ENCODE data around the gene TP53BP2. TPM values are rescaled to one million over a fixed set of nuclear protein-coding genes. Genes with fewer than 3 reads are reported as not detected.

The TP53BP2 gene
- total RNA-seq, 4 donors from 2014 or later: 22.2 to 85.1 (median 38.8) TPM

DNA sequence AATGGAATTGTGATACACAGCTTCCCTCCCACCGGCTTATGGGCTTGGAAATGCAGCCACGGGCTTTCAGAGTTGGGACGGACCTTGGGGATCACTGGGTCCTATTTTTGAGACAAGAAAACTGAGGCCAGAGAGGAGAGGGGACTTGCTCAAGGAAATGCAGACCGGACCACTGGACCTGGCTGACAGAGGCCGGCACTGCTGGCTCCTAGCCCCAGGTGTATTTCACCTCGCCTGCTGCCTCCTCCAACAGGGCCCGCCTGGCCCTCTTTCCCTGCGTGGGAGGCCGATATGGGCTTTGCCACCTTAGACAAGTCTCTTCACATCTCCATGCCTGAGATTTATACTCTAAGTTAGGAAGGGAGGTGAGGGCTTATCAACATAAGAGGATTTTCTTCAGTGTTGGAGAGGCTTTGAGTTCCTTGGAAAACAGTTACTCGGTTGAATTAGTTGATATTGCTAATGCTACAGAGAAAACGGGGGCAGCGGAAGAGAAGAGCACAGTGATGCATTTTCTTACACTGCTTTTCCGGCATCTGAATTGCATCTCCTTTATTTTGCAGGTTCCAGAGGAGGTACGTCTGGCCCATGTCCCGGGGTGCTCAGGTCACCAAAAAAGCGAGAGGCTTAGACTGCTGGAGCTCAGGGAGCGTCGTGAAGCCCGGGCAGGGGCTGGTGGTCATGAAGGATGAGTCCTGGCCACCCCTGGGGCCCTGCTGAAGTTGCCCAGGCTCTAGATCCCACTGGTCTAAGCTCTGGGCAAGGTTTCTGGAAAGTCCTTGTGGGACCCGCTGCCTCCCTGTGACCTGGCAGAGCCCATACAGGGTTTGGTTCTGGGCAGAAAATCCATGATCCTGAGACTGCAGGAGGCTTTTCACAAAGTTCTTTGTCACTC is 88.7 kb downstream of the TP53BP2 start:
- in situ Hi-C loops (cut with MboI; ENCODE audit: low sequenced_read_pairs in 4 of 4): loop anchor here in 1 of 4 donors (10.0 kb wide), 1 partner anchor 62 kb away; no protein-coding TSS in a partner anchor
- peaks cover 3 to 100% of the 10 kb centered on the region in 2 donors for H3K36me3 ChIP-seq
- TF ChIP-seq, protein P1, sequence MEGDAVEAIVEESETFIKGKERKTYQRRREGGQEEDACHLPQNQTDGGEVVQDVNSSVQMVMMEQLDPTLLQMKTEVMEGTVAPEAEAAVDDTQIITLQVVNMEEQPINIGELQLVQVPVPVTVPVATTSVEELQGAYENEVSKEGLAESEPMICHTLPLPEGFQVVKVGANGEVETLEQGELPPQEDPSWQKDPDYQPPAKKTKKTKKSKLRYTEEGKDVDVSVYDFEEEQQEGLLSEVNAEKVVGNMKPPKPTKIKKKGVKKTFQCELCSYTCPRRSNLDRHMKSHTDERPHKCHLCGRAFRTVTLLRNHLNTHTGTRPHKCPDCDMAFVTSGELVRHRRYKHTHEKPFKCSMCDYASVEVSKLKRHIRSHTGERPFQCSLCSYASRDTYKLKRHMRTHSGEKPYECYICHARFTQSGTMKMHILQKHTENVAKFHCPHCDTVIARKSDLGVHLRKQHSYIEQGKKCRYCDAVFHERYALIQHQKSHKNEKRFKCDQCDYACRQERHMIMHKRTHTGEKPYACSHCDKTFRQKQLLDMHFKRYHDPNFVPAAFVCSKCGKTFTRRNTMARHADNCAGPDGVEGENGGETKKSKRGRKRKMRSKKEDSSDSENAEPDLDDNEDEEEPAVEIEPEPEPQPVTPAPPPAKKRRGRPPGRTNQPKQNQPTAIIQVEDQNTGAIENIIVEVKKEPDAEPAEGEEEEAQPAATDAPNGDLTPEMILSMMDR (IDR thresholded peaks at IDR 0.05 in 4 of 5, conservative IDR thresholded peaks at IDR 0.05 in 1 of 5): no peak
- TF ChIP-seq POLR2A (IDR thresholded peaks at IDR 0.05): no peak

DNA sequence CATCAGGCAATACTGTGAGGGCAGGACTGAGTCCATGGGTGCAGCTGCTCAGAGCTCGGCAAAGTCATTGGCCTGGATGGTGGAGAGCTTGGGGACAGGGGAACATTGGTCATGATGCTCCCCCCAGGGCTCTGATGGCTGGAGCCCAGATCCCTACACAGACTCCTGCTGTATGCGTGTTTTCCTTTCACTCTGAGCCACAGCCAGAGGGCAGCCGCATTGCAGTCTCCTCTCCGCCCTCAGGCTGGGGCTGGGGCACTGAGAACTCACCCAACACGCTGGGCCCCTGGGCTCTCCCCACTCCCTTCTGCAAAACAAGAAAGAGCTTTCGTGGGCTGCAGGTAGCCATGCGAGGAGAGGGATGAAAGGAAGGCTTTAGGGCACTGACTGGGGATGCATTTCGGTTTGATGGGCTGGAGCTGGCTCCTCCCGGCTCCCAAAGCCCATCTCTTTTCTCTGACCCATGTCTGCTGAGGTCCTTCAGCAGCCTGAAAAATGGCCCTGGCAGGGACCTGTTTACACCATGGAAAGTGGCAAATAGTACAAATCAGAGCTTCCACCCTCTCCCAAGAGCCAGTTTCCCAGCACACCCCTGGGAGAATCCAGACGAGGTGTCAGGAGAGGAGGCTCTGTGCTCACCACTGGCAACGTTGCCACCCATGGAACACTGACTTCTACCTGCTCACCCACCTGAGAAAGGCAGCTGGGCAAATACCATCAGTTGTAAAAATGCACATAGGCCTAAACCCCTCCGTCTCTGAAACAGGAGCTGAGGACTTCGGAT is 89.6 kb downstream of the TP53BP2 start:
- Histone ChIP-seq H3K4me1 (no peaks in the 10 kb centered on the region), H3K9me3 (no peaks in the 10 kb centered on the region), H3K27me3 (no peaks in the 10 kb centered on the region), H3K36me3 (peaks cover 3 to 100% of the 10 kb centered on the region in 2 donors), H3K4me3 (no peak overlapping the region), H3K27ac (no peak overlapping the region)
- TF ChIP-seq POLR2A (IDR thresholded peaks at IDR 0.05): no peak
- TF ChIP-seq, protein P1 (IDR thresholded peaks at IDR 0.05 in 4 of 5, conservative IDR thresholded peaks at IDR 0.05 in 1 of 5): no peak
- intact Hi-C loops (cut with DNase I; ENCODE audit: low total_unique reads): no loop called here
- ATAC-seq (no peak), DNase-seq (no peak)
- in situ Hi-C loops (cut with MboI; ENCODE audit: low sequenced_read_pairs in 4 of 4): loop anchor here in 1 of 4 donors (10.0 kb wide), 1 partner anchor 61 kb away; no protein-coding TSS in a partner anchor

More for the DNA sequence above, 88.7 kb downstream of the TP53BP2 start:
- Histone ChIP-seq H3K9me3 (no peaks in the 10 kb centered on the region), H3K4me1 (no peaks in the 10 kb centered on the region), H3K4me3 (no peak overlapping the region), H3K27ac (no peak overlapping the region), H3K27me3 (no peaks in the 10 kb centered on the region)
- DNase-seq (no peak), ATAC-seq (no peak)
- intact Hi-C loops (cut with DNase I; ENCODE audit: low total_unique reads): no loop called here

DNA sequence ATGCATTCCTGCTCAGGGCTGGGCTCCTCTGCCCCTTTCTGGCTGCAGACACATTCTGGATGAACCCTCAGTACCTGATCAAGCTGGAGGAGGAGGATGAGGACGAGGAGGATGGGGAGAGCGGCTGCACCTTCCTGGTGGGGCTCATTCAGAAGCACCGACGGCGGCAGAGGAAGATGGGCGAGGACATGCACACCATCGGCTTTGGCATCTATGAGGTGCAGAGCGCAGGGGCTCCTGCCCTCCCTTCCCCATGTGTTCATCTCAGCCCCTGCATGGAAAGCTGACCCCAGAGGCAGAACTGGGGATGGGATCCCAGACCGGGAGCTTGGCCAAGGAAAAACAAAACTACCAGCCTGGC is 90.3 kb downstream of the TP53BP2 start:
- in situ Hi-C loops (cut with MboI; ENCODE audit: low sequenced_read_pairs in 4 of 4): loop anchor here in 1 of 4 donors (10.0 kb wide), 1 partner anchor 61 kb away; no protein-coding TSS in a partner anchor
- Histone ChIP-seq H3K9me3 (no peaks in the 10 kb centered on the region), H3K27ac (no peak overlapping the region), H3K27me3 (no peaks in the 10 kb centered on the region), H3K4me3 (no peak overlapping the region), H3K36me3 (peaks cover 3 to 100% of the 10 kb centered on the region in 2 donors), H3K4me1 (no peaks in the 10 kb centered on the region)
- intact Hi-C loops (cut with DNase I; ENCODE audit: low total_unique reads): no loop called here
- no peak for TF ChIP-seq POLR2A (IDR thresholded peaks at IDR 0.05)
- TF ChIP-seq, protein P1 (IDR thresholded peaks at IDR 0.05 in 4 of 5, conservative IDR thresholded peaks at IDR 0.05 in 1 of 5): no peak
- DNase-seq: no peak
- ATAC-seq: no peak

DNA sequence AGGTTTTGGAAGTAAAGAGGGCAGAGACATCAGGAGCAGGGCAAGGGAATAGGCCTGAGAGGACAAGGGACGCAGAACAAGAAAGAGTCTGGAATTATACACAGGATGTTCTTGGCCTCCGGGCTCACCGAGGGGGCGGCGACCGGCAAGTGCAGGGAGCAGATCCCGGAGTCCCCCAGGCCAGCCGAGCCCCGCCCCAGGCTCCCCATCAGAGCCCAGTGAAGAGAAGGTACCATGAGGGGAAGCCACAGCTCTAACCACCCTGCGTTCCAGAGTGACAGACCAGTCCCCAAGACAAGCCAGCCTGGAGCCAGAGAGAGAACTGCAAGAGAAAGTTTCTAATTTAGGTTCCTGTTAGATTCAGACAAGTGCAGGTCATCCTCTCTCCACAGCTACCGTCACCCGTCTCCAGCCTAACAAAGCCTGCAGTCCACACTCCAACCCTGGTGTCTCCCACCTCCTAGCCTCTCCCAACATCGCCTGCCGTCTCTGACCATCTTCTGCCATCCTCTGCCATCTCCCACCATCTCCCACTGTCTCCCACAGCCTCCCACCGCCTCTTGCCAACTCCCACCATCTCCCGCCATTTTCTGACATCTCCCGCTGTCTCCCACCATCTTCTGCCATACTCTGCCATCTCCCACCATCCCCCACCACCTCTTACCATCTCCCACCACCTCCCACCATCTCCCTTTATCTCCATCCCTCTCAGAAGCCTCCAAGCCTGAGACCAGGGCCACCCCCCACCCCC is 90.9 kb downstream of the TP53BP2 start:
- no peak overlapping the region for H3K27ac ChIP-seq
- intact Hi-C loops (cut with DNase I; ENCODE audit: low total_unique reads) (no loop called here), in situ Hi-C loops (cut with MboI; ENCODE audit: low sequenced_read_pairs in 4 of 4) (loop anchor here (5.0 to 10.0 kb wide), 2 partner anchors 58 to 60 kb away; no protein-coding TSS in a partner anchor)
- no peak for ATAC-seq
- DNase-seq: no peak
- H3K36me3 ChIP-seq: peaks cover 3 to 100% of the 10 kb centered on the region in 2 donors
- no peak overlapping the region for H3K4me3 ChIP-seq
- TF ChIP-seq POLR2A (IDR thresholded peaks at IDR 0.05): no peak
- TF ChIP-seq, protein P1 (IDR thresholded peaks at IDR 0.05 in 4 of 5, conservative IDR thresholded peaks at IDR 0.05 in 1 of 5): no peak
- H3K9me3 ChIP-seq: no peaks in the 10 kb centered on the region
- no peaks in the 10 kb centered on the region for H3K4me1 ChIP-seq
- no peaks in the 10 kb centered on the region for H3K27me3 ChIP-seq

Measured in gastrocnemius medialis (tissue), 4 donors.